SU-DHL-6 (cell line): ENCODE measurements around the gene PDE6D.

Experiments
- H2AFZ ChIP-seq: fragments of 200-600 bp; sonication (generic); 2 replicates; pipeline ENCODE4 v1.6.1; 2014; ENCODE audit warnings: low read depth, mild to moderate bottlenecking, moderate library complexity, mixed read lengths, antibody characterized with exemption, low read length; ENCODE audit not compliant: severe bottlenecking
- H3F3A ChIP-seq: fragments of 200-600 bp; shearing (Covaris generic); 2 replicates; pipeline ENCODE4 v1.6.0; 2016; ENCODE audit warnings: antibody characterized with exemption, mild to moderate bottlenecking; ENCODE audit not compliant: insufficient read depth
- H3K27ac ChIP-seq: fragments of 200-600 bp; sonication (generic); 2 replicates; pipeline ENCODE4 v1.5.1; 2016; ENCODE audit warnings: low read depth, mild to moderate bottlenecking, low read length, moderate library complexity, mixed read lengths
- H3K27me3 ChIP-seq: fragments of 200-600 bp; sonication (generic), shearing (Covaris generic); 2 replicates; pipeline ENCODE4 v1.6.0; 2014; ENCODE audit warnings: mild to moderate bottlenecking, low read length
- H3K36me3 ChIP-seq: fragments of 200-600 bp; sonication (generic); 2 replicates; pipeline ENCODE4 v1.6.1; 2014; ENCODE audit warnings: mild to moderate bottlenecking, low read length, mixed read lengths
- H3K4me2 ChIP-seq: fragments of 300-600, 200-600 bp; shearing (Covaris generic), sonication (generic); 2 replicates; pipeline ENCODE4 v1.6.0; 2014; ENCODE audit warnings: low read length, low read depth, mild to moderate bottlenecking; ENCODE audit not compliant: poor library complexity, severe bottlenecking
- H3K4me3 ChIP-seq: fragments of 200-600 bp; sonication (generic); 2 replicates; pipeline ENCODE4 v1.5.1; 2014; ENCODE audit warnings: antibody characterized with exemption, low read length, mild to moderate bottlenecking, mixed read lengths; ENCODE audit not compliant: insufficient read depth, poor library complexity, severe bottlenecking
- H3K79me2 ChIP-seq: fragments of 200-600 bp; sonication (generic); 2 replicates; pipeline ENCODE4 v1.6.1; 2014; ENCODE audit warnings: mild to moderate bottlenecking, low read length, moderate library complexity; ENCODE audit not compliant: insufficient read depth
- H3K9ac ChIP-seq: fragments of 200-600 bp; sonication (generic); 2 replicates; pipeline ENCODE4 v1.7.0; 2014; ENCODE audit warnings: mild to moderate bottlenecking, low read length
- H3K9me2 ChIP-seq: fragments of 200-600 bp; sonication (generic); replicated peaks from 2 replicates; pipeline ENCODE4 v1.6.1; 2014; ENCODE audit warnings: low read length; ENCODE audit not compliant: insufficient read depth
- H3K9me3 ChIP-seq: fragments of 200-600 bp; sonication (generic); 2 replicates; pipeline ENCODE4 v1.6.1; 2014; ENCODE audit warnings: low read length, mixed read lengths; ENCODE audit not compliant: insufficient read depth
- H4K20me1 ChIP-seq: fragments of 200-600 bp; sonication (generic); 2 replicates; pipeline ENCODE4 v1.6.1; 2014; ENCODE audit warnings: low read depth, mild to moderate bottlenecking, antibody characterized with exemption, low read length, moderate library complexity, mixed read lengths
- EZH2phosphoT487 ChIP-seq: fragments of 200-600 bp; sonication (generic), shearing (Covaris generic); conservative IDR thresholded peaks from 2 replicates; pipeline ENCODE4 v1.6.1; 2018; ENCODE audit warnings: mild to moderate bottlenecking, antibody characterized with exemption, low read length, moderate library complexity, mixed read lengths
- TF ChIP-seq, protein P1 (sequence below): fragments of 200-600 bp; sonication (generic); IDR thresholded peaks from one replicate; pipeline ENCODE4 v1.5.1; 2017; ENCODE audit warnings: antibody characterized with exemption, mild to moderate bottlenecking, low read length, moderate library complexity; ENCODE audit not compliant: insufficient read depth, poor library complexity, severe bottlenecking

PDE6D gene

DNA sequence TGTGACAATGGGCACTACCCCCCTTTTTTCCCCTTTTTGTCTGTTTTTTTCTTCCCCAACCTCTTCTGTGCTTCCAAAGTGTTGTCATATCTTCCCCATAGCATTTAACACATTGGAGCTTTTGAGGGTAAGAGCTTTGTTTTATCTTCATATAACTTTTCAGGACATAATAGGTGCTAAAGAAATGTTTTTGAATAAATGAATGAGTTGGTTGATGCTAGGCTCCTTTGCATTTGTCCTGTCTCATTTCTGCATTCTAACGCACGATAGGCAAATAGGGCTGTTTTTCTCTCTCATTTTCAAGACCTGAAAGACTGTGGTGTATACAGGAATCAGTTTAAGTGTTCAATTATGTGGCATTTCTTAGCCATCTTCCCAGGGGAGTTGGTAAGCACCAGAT is 4.3 kb upstream of the PDE6D start:
- Histone ChIP-seq H3K4me3 (peak overlapping the region; percentile 96), H3K9ac (peak overlapping the region; percentile 80), H3K4me2 (peak overlapping the region; percentile 81), H3K27ac (peak overlapping the region; percentile 26; the same call in 1 of the 2 replicates), H3F3A (peaks cover 4% of the 10 kb centered on the region; the same call in 1 of the 2 replicates), H3K9me3 (no peaks in the 10 kb centered on the region), H4K20me1 (peaks cover 7% of the 10 kb centered on the region), H2AFZ (peak overlapping the region; percentile 54), H3K27me3 (no peaks in the 10 kb centered on the region), H3K79me2 (peaks cover 56% of the 10 kb centered on the region), H3K36me3 (no peaks in the 10 kb centered on the region), H3K9me2 (no peaks in the 10 kb centered on the region)
- no peak for TF ChIP-seq EZH2phosphoT487
- TF ChIP-seq, protein P1, sequence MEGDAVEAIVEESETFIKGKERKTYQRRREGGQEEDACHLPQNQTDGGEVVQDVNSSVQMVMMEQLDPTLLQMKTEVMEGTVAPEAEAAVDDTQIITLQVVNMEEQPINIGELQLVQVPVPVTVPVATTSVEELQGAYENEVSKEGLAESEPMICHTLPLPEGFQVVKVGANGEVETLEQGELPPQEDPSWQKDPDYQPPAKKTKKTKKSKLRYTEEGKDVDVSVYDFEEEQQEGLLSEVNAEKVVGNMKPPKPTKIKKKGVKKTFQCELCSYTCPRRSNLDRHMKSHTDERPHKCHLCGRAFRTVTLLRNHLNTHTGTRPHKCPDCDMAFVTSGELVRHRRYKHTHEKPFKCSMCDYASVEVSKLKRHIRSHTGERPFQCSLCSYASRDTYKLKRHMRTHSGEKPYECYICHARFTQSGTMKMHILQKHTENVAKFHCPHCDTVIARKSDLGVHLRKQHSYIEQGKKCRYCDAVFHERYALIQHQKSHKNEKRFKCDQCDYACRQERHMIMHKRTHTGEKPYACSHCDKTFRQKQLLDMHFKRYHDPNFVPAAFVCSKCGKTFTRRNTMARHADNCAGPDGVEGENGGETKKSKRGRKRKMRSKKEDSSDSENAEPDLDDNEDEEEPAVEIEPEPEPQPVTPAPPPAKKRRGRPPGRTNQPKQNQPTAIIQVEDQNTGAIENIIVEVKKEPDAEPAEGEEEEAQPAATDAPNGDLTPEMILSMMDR, result no peak

DNA sequence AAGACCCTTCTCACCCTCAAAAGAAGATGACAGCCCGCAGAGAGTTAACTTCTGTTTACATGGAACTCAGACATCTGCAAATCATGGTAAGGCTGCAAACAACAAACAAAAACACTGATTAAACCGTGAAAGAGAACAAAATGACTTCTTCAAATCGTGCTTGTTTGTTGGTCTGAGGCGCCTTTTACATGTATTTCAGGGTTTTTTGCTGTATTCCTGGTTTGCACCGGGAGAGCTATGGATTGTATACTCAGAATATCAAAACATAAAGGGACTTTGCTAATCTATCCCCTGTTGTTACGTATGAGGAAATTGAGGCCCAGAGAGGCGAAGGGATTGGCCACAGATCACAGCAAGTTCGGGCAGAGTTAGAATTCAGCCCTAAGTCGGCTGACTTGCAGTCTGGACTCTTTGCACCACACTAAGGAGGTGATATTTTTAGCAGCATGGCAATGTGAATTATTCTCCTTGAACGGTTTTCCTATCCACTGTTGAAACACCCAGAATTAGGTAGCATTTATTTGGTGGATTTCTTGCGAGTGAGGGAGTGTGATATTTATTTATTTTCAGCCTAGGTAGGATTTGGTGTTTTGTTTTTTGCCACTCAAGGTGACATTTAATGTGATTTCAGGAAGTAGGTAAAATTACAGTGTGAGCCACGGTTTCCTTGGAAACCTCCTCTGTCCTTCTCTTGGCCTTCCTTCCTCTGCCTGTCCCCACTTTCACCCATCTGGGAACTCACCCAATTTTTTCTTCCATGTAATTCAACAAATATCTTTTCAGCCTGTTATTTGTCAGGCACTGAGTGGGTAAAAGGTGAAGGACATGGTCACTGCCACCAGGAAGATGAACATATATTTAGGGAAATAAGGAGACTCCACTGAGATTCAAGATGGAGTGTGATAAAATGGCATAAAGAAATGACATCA is 980 bp upstream of the PDE6D start:
- H3K27me3 ChIP-seq, result no peaks in the 10 kb centered on the region
- H3F3A ChIP-seq, result peaks cover 4% of the 10 kb centered on the region; the same call in 1 of the 2 replicates
- peak overlapping the region; percentile 87 for H3K4me2 ChIP-seq
- no peaks in the 10 kb centered on the region for H3K9me3 ChIP-seq
- H3K4me3 ChIP-seq, result peak overlapping the region; percentile 86
- H3K27ac ChIP-seq, result peak overlapping the region; percentile 33; the same call in 1 of the 2 replicates
- H3K9me2 ChIP-seq, result no peaks in the 10 kb centered on the region
- H3K79me2 ChIP-seq, result peaks cover 32% of the 10 kb centered on the region
- peak overlapping the region; percentile 84 for H2AFZ ChIP-seq
- H4K20me1 ChIP-seq, result peaks cover 9% of the 10 kb centered on the region; the same call in 1 of the 2 replicates
- peak overlapping the region; percentile 90 for H3K9ac ChIP-seq
- H3K36me3 ChIP-seq, result no peaks in the 10 kb centered on the region
- TF ChIP-seq, protein P1, result no peak
- no peak for TF ChIP-seq EZH2phosphoT487

DNA sequence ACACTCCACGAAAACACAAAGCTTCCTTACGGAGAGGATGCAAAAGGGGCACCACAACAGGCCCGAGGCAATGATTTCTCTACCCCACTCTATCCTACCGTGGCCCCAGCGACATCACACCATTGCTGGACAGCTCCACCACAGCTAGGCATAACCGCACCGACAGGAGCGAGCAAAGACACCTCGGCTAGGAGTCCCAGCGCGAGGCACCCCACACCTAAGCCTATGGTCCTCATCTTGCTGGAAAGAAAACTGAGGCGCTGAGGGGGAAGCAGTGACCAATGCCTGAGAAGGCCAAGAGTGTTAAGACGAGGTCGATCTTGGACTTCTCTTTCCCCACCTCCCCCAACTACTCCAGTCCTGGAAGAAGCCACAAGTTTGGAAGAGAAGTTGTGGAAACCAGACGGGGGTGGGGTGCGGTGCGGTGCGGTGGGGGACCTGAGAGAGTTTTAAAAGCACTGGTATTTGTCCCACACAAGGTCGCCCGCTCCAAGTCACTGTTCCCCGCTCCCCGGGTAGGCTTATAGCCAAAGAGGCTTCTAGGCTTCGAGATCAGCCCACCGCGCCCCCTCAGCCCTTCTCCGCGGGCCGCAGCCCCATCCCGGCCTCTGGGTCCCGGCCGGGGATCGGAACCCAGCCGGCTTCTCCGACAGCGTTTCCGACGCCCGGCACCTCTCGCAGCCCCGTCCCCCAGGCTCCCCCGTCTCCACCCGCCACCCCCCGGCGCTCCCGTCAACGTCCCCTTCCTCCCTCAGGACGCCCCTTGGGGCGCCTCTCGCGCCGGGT is 766 bp downstream of the PDE6D start:
- peak overlapping the region; percentile 84 for H2AFZ ChIP-seq
- peaks cover 4% of the 10 kb centered on the region; the same call in 1 of the 2 replicates for H3F3A ChIP-seq
- H4K20me1 ChIP-seq, result 0 out of 2 replicates have a peak, but pooled peaks cover 6% of the 10 kb centered on the region
- no peaks in the 10 kb centered on the region for H3K9me2 ChIP-seq
- no peaks in the 10 kb centered on the region for H3K36me3 ChIP-seq
- TF ChIP-seq EZH2phosphoT487, result no peak
- TF ChIP-seq, protein P1, result no peak
- peak overlapping the region; percentile 87 for H3K4me2 ChIP-seq
- H3K27ac ChIP-seq, result no peak overlapping the region
- H3K9me3 ChIP-seq, result no peaks in the 10 kb centered on the region
- peak overlapping the region; percentile 86 for H3K4me3 ChIP-seq
- peak overlapping the region; percentile 90 for H3K9ac ChIP-seq
- H3K27me3 ChIP-seq, result no peaks in the 10 kb centered on the region
- H3K79me2 ChIP-seq, result peaks cover 33% of the 10 kb centered on the region
